GM19438 (cell line): ENCODE measurements around the gene GDNF.
"Not testable (repeated sequence)": the region's sequence is repeated elsewhere in the genome, so short reads cannot be mapped to it uniquely, and the experiment has no call there.

ENCODE experiments used
- ATAC-seq: cut with Tn5 transposase; IDR thresholded peaks from one replicate; pipeline ENCODE4 v1.9.1; 2021; ENCODE audit warnings: low read depth; ENCODE audit not compliant: unreplicated experiment

GDNF gene

DNA sequence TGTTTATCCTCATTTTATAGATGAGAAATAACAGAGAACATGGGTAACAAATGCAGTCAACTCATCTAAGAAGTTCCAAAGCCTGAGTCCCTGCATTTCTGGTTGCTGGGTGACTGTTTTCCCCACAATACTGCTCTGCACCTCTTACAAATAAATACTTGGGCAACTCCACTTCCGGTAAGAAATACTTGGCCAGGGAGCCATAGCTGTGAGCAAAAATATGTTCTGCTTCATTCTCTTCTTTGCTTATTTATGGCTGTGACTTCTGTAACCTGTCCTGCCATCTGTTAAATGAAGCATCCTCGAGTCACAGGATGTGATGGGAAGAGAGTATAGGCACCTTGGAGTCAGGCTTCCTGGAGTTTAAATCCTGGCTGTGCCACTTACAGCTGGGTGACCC is 49.9 kb downstream of the GDNF start:
- no peak for ATAC-seq

DNA sequence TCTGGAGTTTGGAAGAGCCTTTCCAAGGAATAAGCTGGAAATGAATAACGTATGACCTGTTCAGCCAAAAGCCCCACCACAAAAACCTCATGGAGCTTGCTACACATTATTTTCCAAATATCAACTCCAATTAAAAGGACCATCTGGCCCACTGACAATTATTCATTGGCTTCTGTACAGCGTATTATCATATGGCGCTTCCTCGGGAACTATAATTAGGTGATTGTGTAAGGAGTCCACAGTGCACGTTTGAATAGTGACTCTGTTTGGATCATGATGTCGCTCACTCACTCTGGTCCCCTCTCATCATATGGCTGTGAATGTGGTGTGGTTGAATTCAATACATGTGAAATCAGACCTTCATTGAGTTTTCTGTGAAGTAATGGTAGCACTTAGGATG is 52.1 kb downstream of the GDNF start:
- ATAC-seq, result no peak

DNA sequence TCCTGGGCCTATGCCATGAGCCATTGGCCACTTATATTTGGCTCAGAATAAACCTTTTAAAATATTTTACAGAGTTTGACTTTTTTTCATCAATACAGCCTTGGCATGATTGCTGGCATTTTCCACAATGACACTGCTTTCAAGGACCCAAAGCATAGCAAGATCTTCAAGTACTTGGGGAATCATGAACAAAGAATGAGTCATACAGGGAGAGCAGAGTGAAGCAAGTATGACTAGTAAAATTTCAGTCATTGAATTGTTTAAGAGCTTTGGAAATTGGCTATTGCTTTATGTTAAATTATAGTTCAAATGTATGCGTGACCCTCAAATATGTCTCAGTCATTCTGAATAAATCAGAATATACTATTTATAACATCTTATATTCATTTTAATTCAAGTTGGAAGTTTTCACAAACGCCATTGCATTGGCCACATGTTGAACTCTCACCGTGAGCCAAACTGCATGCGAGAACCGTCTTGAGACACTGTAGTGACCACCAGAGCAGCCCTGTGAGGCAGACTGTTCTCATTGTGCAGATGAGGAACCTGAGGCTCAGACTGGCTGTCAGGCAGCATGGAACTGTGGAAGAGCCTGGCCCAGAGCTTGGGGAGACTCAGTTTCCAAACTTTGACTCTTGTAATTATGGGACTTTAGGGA is 52.9 kb downstream of the GDNF start:
- no peak for ATAC-seq

DNA sequence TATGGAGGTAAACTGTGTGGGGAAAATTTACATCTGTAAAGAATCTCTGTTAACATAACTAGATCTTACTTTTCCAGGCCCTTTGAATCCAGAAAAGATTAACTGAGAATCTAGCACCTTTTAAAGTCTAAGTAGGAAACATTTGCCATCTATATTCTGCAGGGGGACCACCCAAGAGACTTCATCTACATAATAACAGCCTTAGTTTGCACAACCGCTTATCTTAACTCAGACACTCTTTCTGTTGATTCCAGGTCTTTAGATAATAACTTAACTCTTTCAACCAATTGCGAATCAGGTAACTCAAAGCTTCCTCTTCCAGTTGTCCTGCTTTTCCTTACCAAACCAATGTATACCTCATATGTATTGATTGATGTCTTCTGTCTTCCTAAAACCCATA is 53.4 kb downstream of the GDNF start:
- ATAC-seq, result no peak

DNA sequence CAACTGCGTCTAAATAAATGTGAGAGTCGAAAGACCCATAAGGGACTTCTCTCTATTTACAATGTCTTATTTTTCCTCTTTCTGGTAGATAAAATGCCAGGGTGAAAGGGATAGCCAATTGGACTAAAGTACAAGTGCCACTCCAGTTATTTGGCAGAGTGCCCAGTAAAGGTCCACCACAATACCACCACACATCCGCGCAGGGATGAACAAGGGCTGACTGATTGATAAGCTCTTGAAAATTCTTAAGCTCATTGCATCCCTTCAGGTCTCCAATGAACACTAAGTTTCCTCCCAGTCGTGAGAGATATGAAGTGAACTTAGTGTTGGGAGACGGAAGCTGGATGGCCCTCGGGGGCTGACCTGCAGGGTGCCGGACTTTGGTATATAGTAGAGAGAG is 58.4 kb downstream of the GDNF start:
- not testable (repeated sequence) for ATAC-seq

DNA sequence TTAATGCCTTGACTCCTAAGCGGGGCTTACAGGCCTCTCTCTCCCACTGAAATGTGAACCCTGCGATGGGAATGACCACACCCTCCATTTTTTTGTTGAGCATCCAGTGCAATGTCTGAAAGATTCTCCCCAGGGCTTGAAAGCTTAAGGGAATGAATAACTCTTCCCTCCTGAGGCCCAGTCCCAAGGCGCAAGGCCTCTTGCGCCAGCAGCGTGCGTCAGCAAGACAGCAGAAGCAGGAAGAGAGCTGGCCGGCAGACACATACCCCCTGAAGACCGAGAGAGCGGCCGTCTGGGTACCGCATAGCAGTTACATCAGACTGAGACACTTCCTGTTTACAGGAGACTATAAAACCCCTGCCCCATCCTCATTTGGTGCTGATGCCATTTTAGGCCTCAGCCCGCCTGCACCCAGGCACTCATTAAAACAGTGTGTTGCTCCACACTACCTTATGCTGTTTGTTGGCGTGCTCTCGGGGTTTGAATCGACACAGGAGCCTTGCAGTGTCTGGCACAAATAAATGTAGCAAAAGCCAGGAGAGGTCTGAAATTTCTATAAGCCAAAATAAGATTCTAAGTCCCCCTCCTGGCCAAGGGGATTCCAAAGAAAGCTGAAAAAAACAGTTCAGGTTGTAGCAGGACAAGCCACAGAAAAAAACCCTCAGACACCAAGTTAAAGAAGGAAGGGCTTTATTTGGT is 62.3 kb downstream of the GDNF start:
- ATAC-seq, result no peak

DNA sequence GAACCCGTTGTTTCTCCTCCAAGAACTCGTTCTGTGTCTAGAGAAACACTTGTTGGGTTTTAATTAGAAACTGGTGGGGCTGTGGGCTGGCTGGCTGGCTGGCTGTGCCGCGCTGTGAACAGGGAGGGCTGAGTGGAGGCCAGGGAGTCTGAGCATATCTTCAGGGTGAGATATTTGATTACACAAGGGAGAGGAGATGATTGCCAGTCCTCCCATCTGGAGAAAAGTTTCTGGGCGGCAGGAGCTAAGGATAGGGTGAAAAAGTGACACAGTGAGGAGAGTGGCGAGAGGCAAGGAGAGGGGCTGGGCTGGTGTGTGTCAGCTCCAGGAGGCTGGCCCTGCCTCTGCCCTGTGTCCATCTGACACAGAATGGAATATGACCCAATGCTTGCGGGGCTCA is 63.0 kb downstream of the GDNF start:
- no peak for ATAC-seq

DNA sequence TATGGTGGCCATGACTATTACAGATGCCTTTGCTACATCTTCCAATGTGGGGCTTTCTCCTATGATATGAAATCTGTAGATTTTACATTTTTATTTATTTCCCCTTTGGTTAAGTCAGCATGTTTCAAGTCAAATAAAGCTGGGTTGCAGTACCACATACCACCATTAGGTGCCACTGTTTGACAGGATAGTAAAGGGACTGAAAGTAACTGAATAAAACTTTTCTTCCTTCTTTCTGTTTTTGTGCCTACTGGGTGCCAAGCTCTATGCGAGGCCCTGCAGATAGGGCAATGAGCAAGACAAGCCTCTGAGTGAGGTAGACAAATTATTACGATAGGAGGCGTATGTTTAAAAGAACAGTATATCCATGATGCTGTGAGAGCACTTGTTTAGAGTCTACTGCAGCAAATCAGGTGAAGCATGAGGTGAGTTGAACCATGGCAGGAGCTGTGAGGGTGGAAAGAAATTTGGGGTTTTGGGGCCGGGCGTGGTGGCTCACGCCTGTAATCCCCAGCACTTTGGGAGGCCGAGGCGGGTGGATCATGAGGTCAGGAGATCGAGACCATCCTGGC is 64.8 kb downstream of the GDNF start:
- ATAC-seq, result no peak

DNA sequence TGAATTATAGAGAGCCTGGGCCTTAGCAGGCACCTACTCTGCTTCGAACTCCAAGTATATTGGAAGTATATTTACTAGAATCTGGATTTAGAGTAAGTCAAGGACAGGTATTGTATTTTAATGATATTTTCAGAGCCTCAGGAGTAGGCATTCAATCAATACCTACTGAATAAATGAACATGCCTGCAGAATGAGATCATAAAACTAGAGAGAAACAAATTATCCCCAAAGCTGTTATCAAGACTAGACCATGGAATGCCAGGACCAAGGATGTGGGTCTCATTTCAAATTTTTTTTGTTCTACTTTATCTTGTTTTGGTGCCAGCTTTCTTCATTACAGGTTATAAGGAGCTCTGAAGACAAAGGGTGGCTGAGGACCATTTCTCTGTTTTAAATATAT is 66.0 kb downstream of the GDNF start:
- no peak for ATAC-seq

DNA sequence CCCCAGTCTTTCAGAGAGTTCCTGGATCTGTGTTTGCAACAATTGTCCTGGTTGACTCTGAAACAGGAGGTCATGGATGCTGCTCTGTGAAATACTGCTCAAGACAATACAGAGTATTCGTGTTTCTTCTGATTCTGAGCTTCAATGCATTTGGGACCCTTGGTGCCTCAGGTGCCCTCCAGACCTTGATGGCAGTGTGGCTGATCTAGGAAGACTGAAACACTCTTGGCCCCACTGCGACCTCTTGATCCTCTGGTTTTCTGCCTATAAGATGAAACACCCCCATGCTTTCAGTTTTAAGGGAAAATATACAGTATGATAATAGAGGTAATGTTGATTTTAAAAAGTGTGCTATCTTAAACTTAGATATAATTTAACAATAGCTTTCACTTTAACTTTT is 67.6 kb downstream of the GDNF start:
- ATAC-seq, result no peak

DNA sequence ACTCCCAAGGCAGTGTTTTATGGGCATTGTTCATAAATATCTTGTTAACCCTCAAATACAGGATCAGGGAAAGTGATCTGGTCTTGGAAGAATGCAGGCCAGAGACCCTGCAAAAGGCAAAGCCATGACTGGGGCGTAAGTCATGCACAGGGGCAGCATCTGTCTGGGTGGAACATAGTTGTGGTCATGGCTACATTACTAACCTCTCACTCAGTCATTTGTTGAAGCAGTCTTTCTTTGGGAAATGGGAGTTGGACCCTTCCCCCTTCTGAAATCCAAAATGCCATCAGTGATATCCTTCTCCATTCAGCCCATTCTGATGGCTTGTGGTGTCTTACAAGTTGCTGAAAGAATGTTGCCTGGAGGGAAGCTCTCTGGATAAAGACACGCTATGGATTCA is 68.1 kb downstream of the GDNF start:
- no peak for ATAC-seq

DNA sequence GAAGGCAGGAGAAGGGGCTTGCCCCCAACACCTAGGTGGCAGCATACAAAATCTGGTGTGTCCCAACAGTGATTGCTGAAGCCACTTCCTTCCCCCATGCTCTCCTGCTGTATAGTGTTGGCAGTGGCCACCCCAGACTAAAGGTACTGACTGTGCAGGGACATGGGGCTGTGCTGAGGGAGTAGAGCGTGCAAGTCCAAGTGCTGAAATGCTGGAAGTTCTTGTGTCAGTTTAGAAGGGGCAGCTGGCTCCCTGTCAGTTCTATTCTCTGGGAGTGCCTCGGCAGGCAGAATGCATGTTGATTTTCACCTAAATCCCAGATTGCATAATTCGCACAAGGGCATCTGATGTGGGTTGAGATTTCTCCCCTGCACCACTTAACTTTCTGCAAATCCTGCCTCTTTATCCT is 68.6 kb downstream of the GDNF start:
- ATAC-seq, result no peak

DNA sequence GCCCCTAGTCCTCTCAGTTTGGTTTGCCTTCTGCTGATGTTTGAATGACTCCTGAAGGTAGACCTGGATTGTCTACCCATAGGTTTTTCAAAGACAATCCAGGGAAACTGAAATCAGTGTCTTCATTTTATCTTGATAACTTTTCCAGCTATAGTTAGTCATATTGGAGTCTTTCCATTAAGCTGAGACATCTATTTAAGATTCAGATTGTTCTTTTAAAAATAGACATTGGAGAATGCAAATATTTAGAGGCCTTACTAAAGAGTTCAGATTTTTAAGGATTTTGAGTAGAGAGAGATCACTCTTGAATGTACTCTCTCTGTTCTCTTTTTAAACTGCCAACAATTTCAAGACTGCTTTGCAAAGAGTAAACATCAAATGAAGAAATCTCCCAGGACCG is 69.1 kb downstream of the GDNF start:
- no peak for ATAC-seq

DNA sequence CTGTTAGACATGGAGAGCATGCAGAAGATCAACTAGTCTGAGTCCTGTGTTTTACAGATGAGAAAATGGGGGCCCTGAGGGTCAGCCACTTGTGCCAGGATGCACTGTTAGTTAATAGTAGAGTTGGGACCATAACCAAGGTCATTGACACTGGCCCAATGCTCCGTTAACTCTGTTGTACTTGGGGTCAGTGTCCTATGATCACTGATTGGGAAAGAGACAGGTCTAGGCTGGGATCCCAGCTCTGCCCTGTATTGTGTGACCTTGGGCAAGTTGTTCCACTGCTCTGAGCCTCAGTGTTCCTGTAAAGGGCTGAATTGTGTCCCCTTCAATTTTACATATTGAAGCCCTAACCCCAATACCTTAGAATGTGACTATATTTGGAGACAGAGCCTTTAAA is 70.0 kb downstream of the GDNF start:
- ATAC-seq, result no peak

DNA sequence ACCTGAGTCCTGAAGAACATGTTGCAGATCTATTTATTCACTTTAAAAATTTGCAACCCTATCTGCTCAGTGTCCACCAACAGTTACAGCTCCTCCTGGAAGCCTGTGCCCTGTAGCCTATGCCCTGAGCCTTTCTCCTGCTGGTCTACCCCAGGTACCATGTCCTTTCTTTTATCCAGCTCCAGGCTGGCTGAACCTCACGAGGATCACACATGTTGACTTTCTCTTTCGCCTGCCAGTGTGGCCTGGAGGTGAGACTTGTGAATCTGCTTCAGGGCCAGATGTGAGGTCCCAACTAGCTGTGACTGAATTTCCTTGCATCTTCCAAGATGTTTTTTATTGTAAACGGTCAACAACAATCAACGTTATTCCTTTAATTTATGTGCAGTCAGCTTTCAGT is 70.7 kb downstream of the GDNF start:
- no peak for ATAC-seq

DNA sequence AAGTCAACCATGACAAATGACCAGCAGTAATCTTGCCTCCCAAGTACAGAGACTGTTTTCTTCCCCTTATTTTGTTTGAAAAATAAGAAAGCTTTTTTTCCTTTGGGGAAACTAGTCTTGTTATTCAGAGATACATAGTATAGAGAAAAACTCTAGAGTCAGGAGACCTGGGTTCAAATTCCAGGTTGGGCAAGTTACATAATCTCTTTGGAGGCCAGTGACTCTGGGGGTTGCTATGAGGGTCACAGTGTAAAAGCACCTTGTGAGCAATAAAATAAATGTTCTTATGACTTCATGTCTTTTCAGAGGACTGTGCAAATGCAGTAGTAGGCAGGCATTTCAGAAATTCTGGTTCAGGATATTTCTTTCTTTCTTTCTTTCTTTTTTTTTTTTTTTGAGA is 71.5 kb downstream of the GDNF start:
- no peak for ATAC-seq

DNA sequence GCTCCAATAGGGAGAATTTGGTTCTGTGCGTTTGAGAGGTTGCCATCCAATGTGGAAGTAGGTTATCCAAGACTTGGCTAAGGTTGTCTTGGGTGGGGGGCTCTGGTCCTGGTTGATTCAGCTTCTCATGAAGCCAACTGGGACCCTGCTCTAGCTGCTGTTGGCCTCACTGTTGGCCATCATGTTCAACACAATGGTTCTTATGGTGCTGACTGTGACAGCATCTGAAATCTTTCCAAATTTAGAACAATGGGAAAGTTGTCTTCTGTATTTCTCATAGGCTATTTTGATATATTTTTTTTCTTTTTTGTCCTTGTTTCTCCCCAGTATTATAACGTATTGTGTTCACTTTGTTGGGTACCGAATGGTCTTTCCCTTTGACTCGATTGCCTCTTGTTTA is 71.9 kb downstream of the GDNF start:
- ATAC-seq, result no peak

DNA sequence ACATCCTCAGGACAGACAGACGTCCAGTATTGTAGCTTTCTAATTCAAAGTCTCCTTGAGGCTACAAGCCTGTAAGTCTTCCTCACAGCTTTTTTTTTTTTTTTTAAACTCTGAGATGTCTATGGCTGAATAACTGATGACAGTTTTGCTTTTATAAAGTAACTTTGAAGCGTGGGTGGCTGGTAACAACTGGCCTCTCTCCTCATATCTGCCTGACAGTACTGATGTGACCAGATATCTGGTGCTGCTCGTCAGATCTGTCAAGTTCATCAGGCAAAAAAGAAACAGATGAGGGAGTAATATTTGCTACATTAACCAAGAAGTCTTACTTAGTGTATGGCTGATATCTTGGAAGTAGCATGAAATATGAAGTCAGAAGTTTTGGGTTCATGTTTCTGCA is 72.6 kb downstream of the GDNF start:
- ATAC-seq, result no peak
